GM11168 (cell line): ENCODE data around the gene NPLOC4.

Source experiments
- in situ Hi-C: fragments of 300-500 bp; cut with MboI; formaldehyde crosslinking; loops from one replicate; pipeline ENCODE4 v1.12.0; 2022; ENCODE audit warnings: low sequenced_read_pairs; ENCODE audit not compliant: unreplicated experiment

Gene NPLOC4

GRCh38 chr17:81665205-81666091 is 28.5 kb upstream of the NPLOC4 start:
- in situ Hi-C loops = no loop called here

GRCh38 chr17:81664051-81664470 is 27.1 kb upstream of the NPLOC4 start:
- in situ Hi-C loops = no loop called here

GRCh38 chr17:81662002-81662401 is 25.1 kb upstream of the NPLOC4 start:
- in situ Hi-C loops = no loop called here

DNA sequence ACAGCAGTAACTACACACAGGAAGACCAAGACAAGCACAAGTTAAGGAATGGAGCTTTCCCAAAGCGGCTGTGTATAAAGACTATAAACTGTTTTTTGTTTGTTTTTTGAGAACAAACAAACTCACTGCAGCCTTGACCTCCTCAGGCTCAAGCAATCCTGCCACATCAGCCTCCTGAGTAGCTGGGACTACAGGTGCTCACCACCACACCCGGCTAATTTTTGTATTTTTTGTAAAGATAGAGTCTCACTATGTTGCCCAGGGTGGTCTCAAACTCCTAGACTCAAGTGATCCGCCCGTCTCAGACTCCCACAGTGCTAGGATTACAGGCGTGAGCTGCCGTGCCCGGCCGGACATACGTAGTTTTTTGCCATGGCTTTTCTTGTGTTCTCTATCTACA is 23.5 kb upstream of the NPLOC4 start:
- in situ Hi-C loops = no loop called here

- in situ Hi-C loops = no loop called here
Measured at GRCh38 chr17:81659038-81659437, 22.1 kb upstream of the NPLOC4 start.

GRCh38 chr17:81656835-81657234 is 19.9 kb upstream of the NPLOC4 start:
- in situ Hi-C loops = no loop called here

GRCh38 chr17:81656118-81656743 is 19.3 kb upstream of the NPLOC4 start, which contains the start of gene PDE6G:
PDE6G (minus strand) TSS chr17:81656542; CDS start chr17:81653305, 3,237 bp downstream.
- in situ Hi-C loops = no loop called here

DNA sequence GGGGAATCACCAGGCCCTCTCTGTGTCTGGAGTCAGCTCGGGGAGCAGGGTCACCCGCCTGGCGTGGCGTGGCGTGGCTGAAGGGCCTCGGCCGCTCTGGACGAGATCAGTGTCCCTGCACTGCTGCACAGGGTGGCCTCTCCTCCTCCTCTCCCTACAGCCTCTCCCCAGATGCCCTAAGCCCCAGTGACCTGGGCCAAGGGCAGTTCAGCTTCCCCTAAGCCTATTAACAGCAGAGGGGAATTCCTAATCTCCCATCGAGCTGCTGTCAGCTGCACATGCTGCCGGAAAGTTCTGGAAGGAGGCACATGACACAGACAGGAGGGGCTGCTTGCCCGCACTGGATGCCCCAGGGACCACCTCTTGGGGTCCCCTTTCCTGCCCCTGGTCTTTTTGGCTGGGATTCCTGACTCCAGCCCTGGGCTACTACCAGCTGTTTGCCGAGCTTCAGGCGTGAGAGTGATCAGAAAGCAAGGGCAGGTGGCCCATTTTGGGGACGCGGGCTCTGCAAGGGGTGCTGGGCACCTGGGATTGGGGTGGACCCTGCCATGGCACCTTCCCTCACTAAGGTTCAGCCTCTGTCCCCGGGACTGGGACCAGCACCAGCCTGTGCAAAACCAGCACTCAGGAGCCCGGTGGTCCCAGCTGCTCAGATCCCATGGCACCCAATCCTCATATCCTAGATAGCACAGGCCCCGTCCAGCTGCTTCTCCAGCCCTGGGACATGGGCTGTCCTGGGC is 18.6 kb upstream of the NPLOC4 start:
- in situ Hi-C loops = no loop called here

GRCh38 chr17:81652906-81653771 is 16.2 kb upstream of the NPLOC4 start:
- in situ Hi-C loops = no loop called here

DNA sequence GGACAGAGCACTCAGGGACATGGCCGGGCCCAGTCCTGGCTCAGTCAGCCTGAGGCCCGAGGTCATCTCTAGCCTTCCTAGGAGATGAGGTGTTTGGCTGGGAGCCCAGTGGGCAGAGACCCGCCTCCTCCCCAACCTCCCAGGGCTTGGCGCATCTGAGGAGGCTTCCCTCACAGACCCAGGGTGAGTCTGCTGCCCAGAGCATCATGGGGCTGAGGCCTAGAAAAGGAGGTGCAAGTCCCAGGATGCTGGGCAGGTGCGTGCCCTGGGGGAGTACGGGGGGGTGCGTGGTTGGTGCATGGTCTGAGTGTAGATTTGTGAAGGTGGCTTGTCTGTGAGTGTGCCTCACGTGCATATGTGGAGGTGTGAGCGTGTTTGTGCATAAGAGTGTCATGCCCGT is 14.8 kb upstream of the NPLOC4 start:
- in situ Hi-C loops = no loop called here

GRCh38 chr17:81650951-81651350 is 14.0 kb upstream of the NPLOC4 start:
- in situ Hi-C loops = no loop called here

DNA sequence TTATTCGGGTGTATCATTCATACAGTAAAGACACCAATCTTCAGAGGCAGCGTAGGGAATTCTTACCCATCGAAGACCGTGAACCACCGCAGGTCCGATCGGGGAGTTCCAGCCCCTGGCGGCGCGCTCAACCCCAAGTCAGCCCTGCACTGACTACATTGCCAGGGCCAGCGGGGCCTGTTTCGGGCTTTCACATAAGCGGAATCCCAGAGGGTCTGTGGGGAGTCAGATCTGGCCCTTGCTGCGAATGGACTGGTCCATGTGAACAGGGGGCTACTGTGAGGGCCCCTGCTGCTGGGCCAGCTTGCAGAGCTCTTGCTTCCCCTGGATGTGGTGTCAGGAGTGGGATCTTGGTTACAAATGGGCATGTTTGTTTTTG is 11.8 kb upstream of the NPLOC4 start:
- in situ Hi-C loops = no loop called here

- in situ Hi-C loops = no loop called here
Measured at GRCh38 chr17:81648013-81648706, 11.2 kb upstream of the NPLOC4 start.

- in situ Hi-C loops = no loop called here
Measured at GRCh38 chr17:81647640-81648012, 10.7 kb upstream of the NPLOC4 start.

DNA sequence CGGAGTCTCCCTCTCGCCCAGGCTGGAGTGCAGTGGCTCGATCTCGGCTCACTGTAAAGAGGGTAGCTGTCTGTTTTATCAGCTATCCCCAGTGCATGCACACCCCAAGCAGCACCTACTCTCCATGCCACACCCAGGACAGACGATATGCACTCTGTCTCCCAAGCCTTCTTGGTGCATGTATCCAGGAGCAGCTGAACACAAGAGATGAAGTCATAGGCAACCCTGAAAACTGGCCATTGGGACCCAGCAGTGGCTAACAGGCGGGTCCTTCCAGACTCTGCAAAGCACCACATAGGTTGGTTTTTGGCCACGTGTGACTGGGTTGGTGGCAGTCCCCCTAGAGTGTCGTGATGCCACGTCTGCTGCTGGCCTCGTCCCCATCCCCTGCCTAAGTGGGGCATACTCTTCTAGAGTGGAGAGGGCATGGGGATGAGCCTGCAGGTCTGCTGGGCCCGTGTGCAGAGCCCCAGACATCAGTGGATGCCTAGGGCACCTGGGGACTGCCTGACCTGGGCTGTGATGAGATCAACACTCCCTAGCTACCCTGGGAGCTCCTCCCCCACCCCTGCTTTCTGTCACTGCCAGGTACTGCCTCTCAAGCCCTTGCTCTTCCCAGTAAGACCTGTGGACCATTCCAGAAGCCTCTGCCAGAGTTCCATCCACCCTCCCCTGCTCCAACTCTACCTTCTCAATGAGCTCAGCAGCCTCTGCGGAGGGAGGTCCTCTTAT is 10.1 kb upstream of the NPLOC4 start:
- in situ Hi-C loops = no loop called here

GRCh38 chr17:81644976-81645952 is 8.4 kb upstream of the NPLOC4 start:
- in situ Hi-C loops = no loop called here

DNA sequence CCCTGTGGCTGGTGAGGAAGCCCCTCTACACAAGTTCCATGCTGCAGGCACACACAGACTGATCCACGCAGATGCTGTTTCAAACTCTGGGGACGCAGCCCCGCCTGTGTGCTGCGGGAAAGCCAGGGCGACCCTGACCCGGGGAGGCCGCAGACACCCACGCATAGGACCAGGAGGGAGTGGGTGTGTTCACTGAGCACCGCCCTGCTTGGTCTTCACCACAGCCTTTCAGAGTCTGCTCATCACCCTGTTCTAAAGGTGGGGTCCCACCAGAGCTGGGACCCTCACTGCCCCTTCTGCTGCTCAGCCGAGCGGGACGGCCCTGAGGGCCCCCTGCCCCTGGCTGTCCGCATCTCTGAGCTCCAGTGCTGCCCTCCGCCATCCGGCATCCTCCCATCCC is 7.6 kb upstream of the NPLOC4 start:
- in situ Hi-C loops = no loop called here
